Lower leg skin (tissue), 4 donors: ENCODE data around the gene RUNX2. TPM values are rescaled to one million over a fixed set of nuclear protein-coding genes. Genes with fewer than 3 reads are reported as not detected.

Experiments
- DNase-seq, 2 donors: peaks; one replicate each; pipeline ENCODE4 v3.0.0-alpha.2; 2019; ENCODE audit warnings: low spot score in 2 of 2
- H3K4me3 ChIP-seq: fragments of 200-600 bp; sonication (generic); 2 replicates; pipeline ENCODE4 v1.5.1; 2017; ENCODE audit warnings: mild to moderate bottlenecking, low read depth; ENCODE audit not compliant: poor library complexity, severe bottlenecking
- POLR2A ChIP-seq, 2 donors: fragments of 450-650 bp; IDR thresholded peaks; one replicate each; pipeline ENCODE4 v1.6.1; 2016 to 2017; ENCODE audit warnings: antibody characterized with exemption in 2 of 2, mild to moderate bottlenecking in 1 of 2, moderate library complexity in 1 of 2
- WGBS, 2 donors: methylation state at CpG; one replicate each; pipeline ENCODE4 v1.1.5; 2018; 5-methylcytosine and 5-hydroxymethylcytosine counted together
- intact Hi-C: fragments of 100-400 bp; cut with DNase I; formaldehyde crosslinking; loops from one replicate; pipeline ENCODE4 v1.15.0; 2023; ENCODE audit warnings: low total_unique reads
- total RNA-seq, 4 donors: library from RNA; depleted of rRNA; stranded (reverse); fragments of >200 nt; gene quantifications; one replicate each; pipeline ENCODE4 v1.1.0, GENCODE V29; 2016
- TF ChIP-seq, protein P1 (sequence below), 3 donors: fragments of 450-650 bp; IDR thresholded peaks; one replicate each; pipeline ENCODE4 v1.5.1; 2016; ENCODE audit warnings: antibody characterized with exemption in 3 of 3, mild to moderate bottlenecking in 3 of 3, moderate library complexity in 2 of 3

The RUNX2 gene
- total RNA-seq, 4 donors from 2014 or later: 1.8 to 4.8 (median 3.1) TPM

DNA sequence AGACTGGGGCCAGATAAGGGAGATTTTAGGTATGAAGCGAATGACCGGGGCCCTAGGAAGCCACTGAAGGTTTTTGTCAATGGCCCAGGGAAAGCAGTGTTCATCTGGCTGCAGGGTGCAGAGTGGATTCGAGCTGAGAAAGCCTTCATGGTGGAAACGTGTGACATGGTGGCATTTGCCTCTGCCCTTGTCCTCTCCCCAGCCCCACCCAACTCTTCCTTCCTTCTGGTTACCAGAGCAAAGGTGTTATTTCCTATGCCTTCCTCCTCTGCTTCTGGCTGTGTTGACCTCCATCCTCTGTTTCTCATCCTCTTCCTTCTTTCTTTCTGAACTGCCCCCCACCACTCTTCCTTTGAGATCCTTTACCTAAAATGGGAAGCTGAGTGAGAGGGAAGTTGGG, 244.7 kb downstream of the RUNX2 start:
- 87 to 93% methylated on average over 4 of the region's 4 CpGs for WGBS, 2 donors
- no peak for TF ChIP-seq POLR2A (IDR thresholded peaks at IDR 0.05)
- TF ChIP-seq, protein P1, sequence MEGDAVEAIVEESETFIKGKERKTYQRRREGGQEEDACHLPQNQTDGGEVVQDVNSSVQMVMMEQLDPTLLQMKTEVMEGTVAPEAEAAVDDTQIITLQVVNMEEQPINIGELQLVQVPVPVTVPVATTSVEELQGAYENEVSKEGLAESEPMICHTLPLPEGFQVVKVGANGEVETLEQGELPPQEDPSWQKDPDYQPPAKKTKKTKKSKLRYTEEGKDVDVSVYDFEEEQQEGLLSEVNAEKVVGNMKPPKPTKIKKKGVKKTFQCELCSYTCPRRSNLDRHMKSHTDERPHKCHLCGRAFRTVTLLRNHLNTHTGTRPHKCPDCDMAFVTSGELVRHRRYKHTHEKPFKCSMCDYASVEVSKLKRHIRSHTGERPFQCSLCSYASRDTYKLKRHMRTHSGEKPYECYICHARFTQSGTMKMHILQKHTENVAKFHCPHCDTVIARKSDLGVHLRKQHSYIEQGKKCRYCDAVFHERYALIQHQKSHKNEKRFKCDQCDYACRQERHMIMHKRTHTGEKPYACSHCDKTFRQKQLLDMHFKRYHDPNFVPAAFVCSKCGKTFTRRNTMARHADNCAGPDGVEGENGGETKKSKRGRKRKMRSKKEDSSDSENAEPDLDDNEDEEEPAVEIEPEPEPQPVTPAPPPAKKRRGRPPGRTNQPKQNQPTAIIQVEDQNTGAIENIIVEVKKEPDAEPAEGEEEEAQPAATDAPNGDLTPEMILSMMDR (IDR thresholded peaks at IDR 0.05): no peak
- DNase-seq: no peak
- intact Hi-C loops: no loop called here
- H3K4me3 ChIP-seq: no peak overlapping the region

DNA sequence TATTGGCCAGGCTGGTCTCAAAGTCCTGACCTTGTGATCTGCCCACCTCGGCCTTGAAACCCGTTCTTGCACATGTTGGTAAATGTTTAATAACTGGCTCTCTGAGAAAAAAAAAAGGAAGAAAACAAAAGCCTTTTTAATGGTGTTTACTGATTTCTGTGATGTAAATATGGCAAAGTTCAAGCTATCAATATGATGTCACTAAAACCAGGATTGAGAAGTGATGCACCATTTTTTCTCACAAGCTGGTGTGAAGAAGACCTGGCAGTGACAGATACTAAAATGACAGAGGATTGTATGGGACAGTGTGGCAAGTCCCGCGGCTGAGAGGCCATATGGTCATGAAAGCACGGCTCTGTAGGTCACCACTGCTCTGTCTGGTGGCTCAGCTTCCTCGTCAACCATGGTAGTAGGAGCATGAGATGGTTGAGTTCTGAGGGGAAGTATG, 245.9 kb downstream of the RUNX2 start:
- H3K4me3 ChIP-seq: no peak overlapping the region
- WGBS, 2 donors: 89 to 98% methylated on average over 6 of the region's 6 CpGs
- TF ChIP-seq, protein P1 (IDR thresholded peaks at IDR 0.05): no peak
- no peak for TF ChIP-seq POLR2A (IDR thresholded peaks at IDR 0.05)
- intact Hi-C loops: no loop called here
- DNase-seq: no peak

DNA sequence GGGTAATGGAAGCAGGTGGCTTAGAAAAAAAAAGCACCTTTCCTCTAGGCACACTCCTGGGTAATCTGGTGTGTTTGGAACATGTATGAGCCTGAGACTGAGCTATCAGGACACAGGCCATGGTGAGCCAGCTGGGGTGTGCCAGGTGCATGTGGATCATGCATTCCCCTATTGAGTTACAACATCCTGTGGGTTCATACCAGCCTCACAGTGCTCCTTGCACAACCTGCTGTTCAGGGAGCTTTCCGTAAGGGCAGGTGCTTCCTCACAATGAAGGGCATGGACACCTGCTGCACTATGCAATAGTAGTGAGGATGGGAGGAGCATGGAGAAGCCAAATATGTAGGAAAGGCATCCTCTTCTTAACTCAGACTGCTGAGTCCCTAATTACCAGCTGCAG, 246.8 kb downstream of the RUNX2 start:
- WGBS, 2 donors: 67 to 69% methylated on average over 1 of the region's 1 CpG
- H3K4me3 ChIP-seq: no peak overlapping the region
- no peak for DNase-seq
- no peak for TF ChIP-seq POLR2A (IDR thresholded peaks at IDR 0.05)
- TF ChIP-seq, protein P1 (IDR thresholded peaks at IDR 0.05): no peak
- intact Hi-C loops: no loop called here

DNA sequence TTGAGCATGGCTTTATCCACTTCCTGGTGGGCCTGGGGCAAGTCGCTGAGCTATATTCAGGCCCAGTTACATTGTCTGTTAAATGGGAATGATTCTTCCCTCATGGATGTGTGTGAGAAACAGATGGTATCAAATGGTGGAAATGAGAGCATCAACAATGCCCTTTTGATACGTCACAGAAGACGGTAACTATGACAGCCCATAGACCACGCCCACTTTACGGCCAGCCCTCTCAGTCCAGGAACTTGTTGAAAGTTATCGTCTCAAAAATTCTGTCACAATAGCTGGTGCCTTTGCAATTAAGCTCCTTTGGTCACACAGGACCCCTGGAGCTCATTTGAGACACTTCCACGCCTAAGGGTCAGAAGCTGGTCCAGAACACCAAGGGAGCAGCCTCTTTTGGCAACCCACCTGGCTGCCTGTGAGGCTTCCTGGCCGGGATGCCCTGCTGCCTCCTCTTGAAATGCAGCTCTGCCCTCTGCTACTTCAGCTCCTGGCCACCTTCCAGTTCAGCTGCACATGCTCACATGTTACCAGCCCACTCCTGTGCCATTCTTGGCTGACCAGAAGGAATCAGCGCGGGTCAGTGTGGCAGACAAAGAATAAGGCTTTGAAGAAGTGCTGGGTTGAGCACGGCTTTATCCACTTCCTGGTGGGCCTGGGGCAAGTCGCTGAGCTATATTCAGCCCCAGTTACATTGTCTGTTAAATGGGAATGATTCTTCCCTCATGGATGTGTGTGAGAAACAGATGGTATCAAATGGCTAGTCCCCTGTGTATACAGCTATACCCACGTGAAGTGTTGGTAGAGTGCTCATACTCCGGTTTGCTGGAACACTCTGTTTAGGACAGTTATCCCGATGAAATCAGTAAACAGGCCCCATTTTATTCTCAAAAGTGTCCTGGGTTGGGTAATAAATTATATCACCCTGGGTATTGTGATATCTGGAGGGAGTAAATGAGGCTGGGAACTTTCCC, 248.8 kb downstream of the RUNX2 start:
- TF ChIP-seq, protein P1 (IDR thresholded peaks at IDR 0.05): no peak
- TF ChIP-seq POLR2A (IDR thresholded peaks at IDR 0.05): no peak
- DNase-seq: no peak
- intact Hi-C loops: no loop called here
- H3K4me3 ChIP-seq: no peak overlapping the region
- WGBS, 2 donors: 86 to 93% methylated on average over 14 to 15 of the region's 15 CpGs

DNA sequence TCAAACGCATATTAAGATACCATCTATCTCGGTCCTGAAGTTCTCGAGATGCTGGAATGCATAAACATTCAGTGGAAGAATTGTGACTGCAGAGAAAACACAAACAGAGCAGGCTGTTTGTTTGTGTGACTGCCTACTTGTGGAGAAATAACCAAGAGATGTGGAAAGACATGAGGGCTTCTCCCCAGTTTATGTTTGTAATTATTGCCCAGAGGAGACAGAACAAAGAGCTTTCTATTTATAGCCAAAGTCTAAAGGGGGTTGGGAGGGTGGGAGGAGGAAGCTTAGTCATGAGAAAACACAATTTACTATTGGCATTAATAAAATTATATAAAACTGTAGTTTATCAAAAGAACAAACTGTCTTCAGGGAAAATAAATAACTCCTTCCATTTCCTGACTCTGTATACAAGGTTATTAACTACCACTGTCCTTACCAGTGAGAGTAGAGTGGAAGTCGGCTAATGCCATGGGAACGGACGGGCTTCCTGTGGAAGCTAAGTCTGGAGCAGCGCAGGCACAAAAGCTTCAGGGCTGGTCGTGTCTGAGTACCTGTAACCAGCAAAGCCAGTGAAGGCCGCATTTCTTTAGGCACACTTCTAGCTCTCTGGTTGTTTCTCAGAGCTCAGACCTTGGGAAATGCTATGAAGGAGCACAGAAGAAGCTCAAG, 249.8 kb downstream of the RUNX2 start:
- no peak overlapping the region for H3K4me3 ChIP-seq
- no peak for DNase-seq
- intact Hi-C loops: no loop called here
- TF ChIP-seq POLR2A (IDR thresholded peaks at IDR 0.05): no peak
- TF ChIP-seq, protein P1 (IDR thresholded peaks at IDR 0.05): no peak
- 46 to 58% methylated on average over 9 of the region's 9 CpGs for WGBS, 2 donors
